ENCODE results near the gene ZPBP2. TPM values are rescaled to one million over a fixed set of nuclear protein-coding genes. Genes with fewer than 3 reads are reported as not detected.
"Not testable (repeated sequence)": the region's sequence is repeated elsewhere in the genome, so short reads cannot be mapped to it uniquely, and the experiment has no call there.

The ZPBP2 gene
- total RNA-seq, 2 donors from 2014 or later, result not detected

DNA sequence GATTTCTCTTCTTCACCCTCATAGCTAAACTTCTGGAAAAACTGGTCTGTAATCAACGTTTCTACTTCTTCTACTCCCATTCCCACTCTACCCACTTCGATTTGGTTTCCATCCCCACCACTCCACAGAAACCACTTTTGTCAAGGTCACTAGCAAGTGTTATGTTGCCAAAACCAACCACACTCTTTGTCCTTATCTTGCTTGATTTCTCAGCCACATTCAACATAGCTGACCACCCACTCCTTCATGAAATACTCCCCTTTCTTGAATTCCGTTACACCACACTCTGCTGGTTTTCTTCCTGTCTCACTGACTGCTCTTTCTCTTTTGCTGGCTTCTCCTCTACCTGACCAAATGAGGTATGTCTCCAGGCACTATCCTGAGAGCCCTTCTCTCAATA is 15.8 kb upstream of the ZPBP2 start:
- Histone ChIP-seq H3K9me3 (ENCODE audit: control insufficient read depth, low read length) (no peaks in the 10 kb centered on the region), H3K27me3 (ENCODE audit: control insufficient read depth, insufficient read depth, low read length, poor library complexity, severe bottlenecking) (no peaks in the 10 kb centered on the region), H3K4me1 (ENCODE audit: control insufficient read depth, insufficient read depth, low read length) (no peaks in the 10 kb centered on the region), H3K4me3 (ENCODE audit: low read length) (no peak overlapping the region), H3K9ac (ENCODE audit: extremely low read depth, low read length, poor library complexity, severe bottlenecking) (no peak overlapping the region), H3K27ac (ENCODE audit: low read depth, low read length) (no peak overlapping the region), H3K36me3 (ENCODE audit: control insufficient read depth, insufficient read depth, low read length) (no peaks in the 10 kb centered on the region)
- no peak for DNase-seq
- Mint-ChIP-seq H3K36me3 (ENCODE audit: low read depth) (no peaks in the 10 kb centered on the region), H3K4me1 (no peaks in the 10 kb centered on the region), H3K27ac (no peak overlapping the region), H3K9me3 (no peaks in the 10 kb centered on the region), H3K27me3 (ENCODE audit: insufficient read depth) (no peaks in the 10 kb centered on the region), H3K4me3 (no peak overlapping the region)
- TF ChIP-seq, protein P1, sequence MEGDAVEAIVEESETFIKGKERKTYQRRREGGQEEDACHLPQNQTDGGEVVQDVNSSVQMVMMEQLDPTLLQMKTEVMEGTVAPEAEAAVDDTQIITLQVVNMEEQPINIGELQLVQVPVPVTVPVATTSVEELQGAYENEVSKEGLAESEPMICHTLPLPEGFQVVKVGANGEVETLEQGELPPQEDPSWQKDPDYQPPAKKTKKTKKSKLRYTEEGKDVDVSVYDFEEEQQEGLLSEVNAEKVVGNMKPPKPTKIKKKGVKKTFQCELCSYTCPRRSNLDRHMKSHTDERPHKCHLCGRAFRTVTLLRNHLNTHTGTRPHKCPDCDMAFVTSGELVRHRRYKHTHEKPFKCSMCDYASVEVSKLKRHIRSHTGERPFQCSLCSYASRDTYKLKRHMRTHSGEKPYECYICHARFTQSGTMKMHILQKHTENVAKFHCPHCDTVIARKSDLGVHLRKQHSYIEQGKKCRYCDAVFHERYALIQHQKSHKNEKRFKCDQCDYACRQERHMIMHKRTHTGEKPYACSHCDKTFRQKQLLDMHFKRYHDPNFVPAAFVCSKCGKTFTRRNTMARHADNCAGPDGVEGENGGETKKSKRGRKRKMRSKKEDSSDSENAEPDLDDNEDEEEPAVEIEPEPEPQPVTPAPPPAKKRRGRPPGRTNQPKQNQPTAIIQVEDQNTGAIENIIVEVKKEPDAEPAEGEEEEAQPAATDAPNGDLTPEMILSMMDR (conservative IDR thresholded peaks at IDR 0.05), result no peak
- WGBS, 2 experiments (ENCODE audit: insufficient coverage in 1 of 2, insufficient read length in 1 of 2), result 75 to 90% methylated on average over 1 to 3 of the region's 3 CpGs

DNA sequence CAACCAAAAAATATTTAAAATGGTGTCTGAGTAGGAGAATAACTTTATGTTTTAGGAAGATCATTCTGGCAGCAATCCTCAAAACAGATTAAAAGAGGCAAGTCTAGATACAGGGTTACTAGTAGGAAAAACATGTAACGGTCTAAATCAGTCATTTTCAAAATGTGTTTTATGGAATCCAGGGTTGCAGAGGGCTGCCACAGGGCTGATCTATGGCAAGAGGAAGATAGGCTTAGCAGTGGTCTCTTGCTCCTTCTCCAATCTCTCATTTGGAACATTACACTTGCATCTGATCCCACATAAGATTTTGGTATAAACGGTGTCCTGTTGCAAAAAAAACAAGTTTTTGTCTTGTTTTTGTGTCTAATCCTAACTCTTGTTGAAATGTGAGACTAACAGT is 13.1 kb upstream of the ZPBP2 start:
- no peak overlapping the region for H3K4me3 Mint-ChIP-seq
- no peak for DNase-seq
- no peaks in the 10 kb centered on the region for H3K9me3 Mint-ChIP-seq
- H3K36me3 Mint-ChIP-seq (ENCODE audit: low read depth), result no peaks in the 10 kb centered on the region
- Histone ChIP-seq H3K27ac (ENCODE audit: low read depth, low read length) (no peak overlapping the region), H3K4me3 (ENCODE audit: low read length) (no peak overlapping the region), H3K27me3 (ENCODE audit: control insufficient read depth, insufficient read depth, low read length, poor library complexity, severe bottlenecking) (no peaks in the 10 kb centered on the region), H3K4me1 (ENCODE audit: control insufficient read depth, insufficient read depth, low read length) (no peaks in the 10 kb centered on the region), H3K36me3 (ENCODE audit: control insufficient read depth, insufficient read depth, low read length) (no peaks in the 10 kb centered on the region), H3K9ac (ENCODE audit: extremely low read depth, low read length, poor library complexity, severe bottlenecking) (no peak overlapping the region), H3K9me3 (ENCODE audit: control insufficient read depth, low read length) (no peaks in the 10 kb centered on the region)
- no peak overlapping the region for H3K27ac Mint-ChIP-seq
- 86 to 92% methylated on average over 2 of the region's 2 CpGs for WGBS, 2 experiments (ENCODE audit: insufficient coverage in 1 of 2, insufficient read length in 1 of 2)
- H3K4me1 Mint-ChIP-seq, result no peaks in the 10 kb centered on the region
- H3K27me3 Mint-ChIP-seq (ENCODE audit: insufficient read depth), result peaks cover 3% of the 10 kb centered on the region
- TF ChIP-seq, protein P1 (conservative IDR thresholded peaks at IDR 0.05), result no peak

DNA sequence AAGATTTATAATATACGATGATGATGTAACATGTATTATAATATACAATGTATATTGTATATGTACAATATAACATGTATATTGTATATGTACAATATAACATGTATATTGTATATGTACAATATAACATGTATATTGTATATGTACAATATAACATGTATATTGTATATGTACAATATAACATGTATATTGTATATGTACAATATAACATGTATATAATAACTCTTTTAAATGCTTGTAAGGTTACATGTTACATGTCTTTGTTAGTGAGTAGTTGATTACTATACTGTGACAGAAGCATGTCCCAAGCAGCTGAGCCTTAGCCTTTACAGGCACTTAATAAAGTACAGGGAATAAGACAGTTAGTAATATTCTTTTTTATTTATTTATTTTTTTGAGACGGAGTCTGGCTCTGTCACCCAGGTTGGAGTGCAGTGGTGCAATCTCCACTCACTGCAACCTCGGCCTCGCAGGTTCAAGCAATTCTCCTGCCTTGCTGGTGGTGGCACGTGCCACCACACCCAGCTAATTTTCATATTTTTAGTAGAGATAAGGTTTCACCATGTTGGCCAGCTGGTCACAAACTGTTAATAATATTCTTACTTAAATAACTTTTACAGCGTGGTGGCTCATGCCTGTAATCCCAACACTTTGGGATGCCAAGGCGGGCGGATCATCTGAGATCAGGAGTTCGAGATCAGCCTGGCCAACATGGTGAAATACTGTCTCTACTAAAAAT is 11.9 kb upstream of the ZPBP2 start:
- not testable (repeated sequence) for DNase-seq; H3K9me3 ChIP-seq (ENCODE audit: control insufficient read depth, low read length); H3K27ac Mint-ChIP-seq; H3K9me3 Mint-ChIP-seq; H3K27me3 ChIP-seq (ENCODE audit: control insufficient read depth, insufficient read depth, low read length, poor library complexity, severe bottlenecking); H3K27me3 Mint-ChIP-seq (ENCODE audit: insufficient read depth); H3K4me1 ChIP-seq (ENCODE audit: control insufficient read depth, insufficient read depth, low read length); H3K4me1 Mint-ChIP-seq; H3K4me3 ChIP-seq (ENCODE audit: low read length); H3K36me3 Mint-ChIP-seq (ENCODE audit: low read depth); H3K36me3 ChIP-seq (ENCODE audit: control insufficient read depth, insufficient read depth, low read length); H3K4me3 Mint-ChIP-seq; H3K9ac ChIP-seq (ENCODE audit: extremely low read depth, low read length, poor library complexity, severe bottlenecking); H3K27ac ChIP-seq (ENCODE audit: low read depth, low read length)
- WGBS, 2 experiments (ENCODE audit: insufficient coverage in 1 of 2, insufficient read length in 1 of 2), result 89% methylated on average over 6 to 8 of the region's 9 CpGs

DNA sequence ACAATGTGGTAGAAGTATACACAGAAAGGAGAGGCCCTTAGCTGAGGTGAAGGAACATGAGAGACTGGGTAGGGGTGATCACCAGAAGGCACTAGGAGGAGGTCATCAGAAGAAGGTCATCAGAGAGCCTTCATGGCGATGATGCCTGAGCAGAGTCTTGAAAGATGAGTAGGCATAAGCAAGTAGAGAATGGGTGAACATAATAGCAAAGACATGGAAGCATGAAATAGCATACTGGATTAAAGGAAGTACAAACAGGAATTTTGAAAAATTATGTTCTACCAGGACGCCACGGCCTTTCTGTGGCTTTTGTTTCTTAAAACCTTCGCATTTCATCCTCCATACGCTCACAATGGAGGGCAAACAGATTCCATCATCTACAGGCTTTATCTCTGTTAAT is 6.8 kb upstream of the ZPBP2 start:
- peaks cover 52% of the 10 kb centered on the region for H3K27me3 Mint-ChIP-seq (ENCODE audit: insufficient read depth)
- Histone ChIP-seq H3K27me3 (ENCODE audit: control insufficient read depth, insufficient read depth, low read length, poor library complexity, severe bottlenecking) (peaks cover 52% of the 10 kb centered on the region), H3K9ac (ENCODE audit: extremely low read depth, low read length, poor library complexity, severe bottlenecking) (no peak overlapping the region), H3K4me1 (ENCODE audit: control insufficient read depth, insufficient read depth, low read length) (no peaks in the 10 kb centered on the region), H3K27ac (ENCODE audit: low read depth, low read length) (no peak overlapping the region), H3K4me3 (ENCODE audit: low read length) (no peak overlapping the region), H3K36me3 (ENCODE audit: control insufficient read depth, insufficient read depth, low read length) (no peaks in the 10 kb centered on the region), H3K9me3 (ENCODE audit: control insufficient read depth, low read length) (no peaks in the 10 kb centered on the region)
- TF ChIP-seq, protein P1 (conservative IDR thresholded peaks at IDR 0.05), result no peak
- H3K36me3 Mint-ChIP-seq (ENCODE audit: low read depth), result no peaks in the 10 kb centered on the region
- DNase-seq, result no peak
- peaks cover 3% of the 10 kb centered on the region for H3K9me3 Mint-ChIP-seq
- H3K4me3 Mint-ChIP-seq, result no peak overlapping the region
- H3K27ac Mint-ChIP-seq, result no peak overlapping the region
- 89 to 98% methylated on average over 5 of the region's 5 CpGs for WGBS, 2 experiments (ENCODE audit: insufficient coverage in 1 of 2, insufficient read length in 1 of 2)
- H3K4me1 Mint-ChIP-seq, result no peaks in the 10 kb centered on the region

Data from endodermal cell (in vitro differentiated cells).